Measurements from ENCODE around the gene NINJ2.

NINJ2 gene

GRCh38 chr12:613996-614395 lies 49.2 kb downstream of the NINJ2 start:
- DNase-seq = peak in 1 of 2 donors; percentile 17

DNA sequence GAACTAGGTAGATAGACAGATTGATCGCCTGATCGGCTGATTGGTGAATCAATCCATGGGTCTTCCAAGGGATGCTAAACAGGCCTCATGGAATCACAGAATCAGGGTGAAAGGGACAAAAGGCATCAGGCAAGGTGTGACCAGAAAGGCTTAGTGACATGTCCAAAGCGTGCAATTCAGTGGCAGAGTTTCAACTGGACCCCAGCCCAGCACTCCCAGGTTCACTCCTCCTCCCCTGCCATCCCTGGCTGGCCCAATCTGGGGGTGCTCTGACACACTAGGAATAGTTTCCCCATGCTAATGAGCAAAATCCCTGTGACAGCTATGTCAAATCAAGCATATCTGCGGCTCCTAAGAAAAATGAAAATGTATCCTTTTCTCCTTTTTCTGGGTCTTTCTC lies 50.4 kb downstream of the NINJ2 start:
- DNase-seq = no peak

GRCh38 chr12:612293-612692 lies 51.0 kb downstream of the NINJ2 start:
- DNase-seq = no peak

- DNase-seq = peak; percentile 25 to 78
Measured at GRCh38 chr12:611721-612120, 51.5 kb downstream of the NINJ2 start.

- DNase-seq = no peak
Measured at GRCh38 chr12:608921-609320, 54.3 kb downstream of the NINJ2 start.

DNA sequence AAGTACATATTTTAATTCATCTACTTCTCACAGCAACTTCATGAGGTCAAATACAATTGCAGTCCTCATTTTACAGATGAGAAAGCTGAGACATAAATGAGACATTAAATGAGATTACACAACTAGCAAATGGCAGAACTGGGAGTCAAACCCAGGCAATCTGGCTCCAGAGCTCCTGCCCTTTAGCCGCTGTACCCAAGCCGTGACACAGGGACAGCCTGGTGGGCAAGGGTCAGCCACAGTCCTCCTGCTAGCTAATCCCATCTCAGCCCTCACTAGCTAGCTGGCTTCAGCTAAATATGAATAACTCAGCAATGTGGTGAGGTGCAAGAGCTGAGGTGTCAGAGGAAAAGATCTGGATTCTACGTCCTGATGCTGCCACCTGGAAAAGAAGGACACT lies 54.8 kb downstream of the NINJ2 start:
- DNase-seq = no peak

DNA sequence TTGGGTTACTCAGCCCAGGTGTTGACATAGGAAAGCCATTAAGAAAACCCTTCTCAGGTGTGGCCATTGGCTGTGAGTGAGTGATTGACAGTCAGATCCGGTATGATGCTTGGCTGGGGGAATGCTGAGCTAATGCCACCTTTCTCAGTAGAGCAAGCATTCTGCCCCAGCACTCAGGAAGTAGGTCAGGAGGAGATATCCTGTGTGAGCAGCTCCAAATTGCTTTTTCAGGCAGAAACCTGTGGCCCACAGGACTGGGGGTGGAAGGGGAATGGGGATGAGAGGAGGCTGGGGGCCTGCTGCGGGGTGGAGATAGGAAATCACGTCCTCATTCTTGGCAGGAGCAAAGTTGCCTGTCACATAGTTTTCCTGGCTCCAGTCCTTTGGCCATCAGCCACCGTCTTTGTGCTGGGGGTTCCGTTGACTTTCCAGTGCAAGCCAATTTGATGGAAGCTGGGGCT lies 55.7 kb downstream of the NINJ2 start:
- DNase-seq = no peak

- DNase-seq = no peak
Measured at GRCh38 chr12:604956-605355, 58.3 kb downstream of the NINJ2 start.

- no peak for DNase-seq
Measured at GRCh38 chr12:602700-603068, 60.6 kb downstream of the NINJ2 start.

DNA sequence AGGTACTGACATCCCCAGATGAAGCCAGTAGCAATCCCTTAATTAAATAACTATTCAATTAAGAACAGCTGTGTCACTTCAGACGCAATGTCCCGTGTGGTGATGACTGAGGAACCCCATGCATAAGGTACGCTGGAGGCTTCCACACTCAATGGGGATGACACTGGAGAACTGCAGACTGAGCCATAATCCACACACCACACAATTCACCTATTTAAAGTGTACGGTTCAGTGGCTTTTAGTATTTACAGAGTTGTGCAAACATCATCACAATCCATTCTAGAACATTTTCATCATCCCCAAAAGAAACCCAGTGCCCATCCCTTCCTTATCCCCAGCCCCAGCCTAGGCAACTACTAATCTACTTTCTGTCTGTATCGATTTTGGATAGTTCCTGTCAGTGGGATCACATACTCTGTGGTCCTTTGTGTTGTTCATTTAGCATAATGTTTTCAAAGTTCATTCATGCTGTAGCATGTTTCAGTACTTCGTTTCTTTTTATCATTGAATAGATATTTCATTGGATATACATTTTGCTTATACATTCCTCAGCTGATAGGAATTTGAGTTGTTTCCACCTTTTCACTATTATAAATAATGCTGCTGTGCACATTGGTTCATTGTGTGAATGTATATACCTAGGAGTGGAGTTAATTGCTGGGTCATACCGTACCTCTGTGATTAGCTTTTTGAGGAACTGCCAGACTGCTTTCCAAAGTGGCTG lies 61.1 kb downstream of the NINJ2 start:
- DNase-seq = no peak

- no peak for DNase-seq
Measured at GRCh38 chr12:599756-600155, 63.5 kb downstream of the NINJ2 start.

GRCh38 chr12:597926-598568 lies 65.2 kb downstream of the NINJ2 start:
- no peak for DNase-seq

DNA sequence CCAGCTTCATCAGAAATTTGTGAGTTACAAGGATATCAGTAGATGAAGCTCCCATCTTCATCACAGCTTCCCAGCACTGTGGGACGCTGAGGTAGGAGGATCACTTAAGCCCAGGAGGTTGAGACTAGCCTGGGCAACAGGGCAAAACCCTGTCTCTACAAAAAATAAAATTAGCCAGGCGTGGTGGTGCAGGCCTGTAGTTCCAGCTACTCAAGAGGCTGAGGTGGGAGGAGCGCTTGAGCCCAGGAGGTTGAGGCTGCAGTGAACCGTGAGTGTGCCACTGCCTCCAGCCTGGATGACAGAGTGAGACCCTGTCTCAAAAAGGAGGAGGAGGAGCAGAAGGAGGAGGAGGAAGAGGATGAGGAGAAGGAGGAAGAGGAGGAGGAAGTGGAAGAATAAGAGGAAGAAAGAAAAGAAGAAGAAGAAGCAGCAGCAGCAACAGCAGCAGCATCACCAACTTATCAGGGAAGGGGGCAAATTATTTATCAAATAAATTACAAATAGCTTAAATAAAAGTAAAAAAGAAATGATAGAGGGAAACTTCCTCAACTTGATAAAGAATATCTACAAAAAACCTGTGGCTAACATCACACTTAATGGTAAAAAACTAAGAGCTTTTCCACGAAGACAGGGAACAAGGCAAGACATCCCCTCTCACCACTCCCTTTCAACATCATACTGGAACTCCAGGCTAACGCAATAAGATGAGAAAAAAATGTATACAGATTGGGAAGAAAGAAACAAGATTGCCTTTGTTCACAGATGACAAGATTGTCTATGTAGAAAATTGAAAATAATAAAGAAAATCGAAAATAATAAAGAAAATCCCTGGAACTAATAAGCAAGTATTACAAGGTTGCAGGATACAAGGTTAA lies 69.6 kb downstream of the NINJ2 start:
- peak in 1 of 2 donors; percentile 48 for DNase-seq

GRCh38 chr12:592024-592505 lies 71.2 kb downstream of the NINJ2 start:
- DNase-seq = no peak

GRCh38 chr12:591167-592023 lies 71.8 kb downstream of the NINJ2 start:
- DNase-seq = no peak

- no peak for DNase-seq
Measured at GRCh38 chr12:590206-590750, 73.0 kb downstream of the NINJ2 start.

DNA sequence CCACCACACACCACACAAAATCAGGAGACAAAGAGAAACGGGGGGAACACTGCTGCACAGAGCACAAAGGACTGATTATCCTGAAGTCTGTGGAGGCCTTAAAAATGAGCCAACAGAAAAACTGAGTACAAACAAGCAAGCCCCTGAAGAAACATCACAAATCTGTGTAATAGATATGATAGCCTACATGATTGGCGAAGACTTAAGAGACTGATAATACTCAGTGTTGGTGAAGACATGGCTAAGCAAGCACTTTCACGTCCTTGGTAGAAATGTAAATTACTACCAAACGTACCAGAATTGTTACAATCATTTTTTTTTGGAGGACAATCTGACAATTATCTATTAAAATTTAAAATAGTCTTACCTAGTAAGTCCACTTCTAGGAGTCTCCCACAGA lies 74.6 kb downstream of the NINJ2 start:
- DNase-seq = no peak

DNA sequence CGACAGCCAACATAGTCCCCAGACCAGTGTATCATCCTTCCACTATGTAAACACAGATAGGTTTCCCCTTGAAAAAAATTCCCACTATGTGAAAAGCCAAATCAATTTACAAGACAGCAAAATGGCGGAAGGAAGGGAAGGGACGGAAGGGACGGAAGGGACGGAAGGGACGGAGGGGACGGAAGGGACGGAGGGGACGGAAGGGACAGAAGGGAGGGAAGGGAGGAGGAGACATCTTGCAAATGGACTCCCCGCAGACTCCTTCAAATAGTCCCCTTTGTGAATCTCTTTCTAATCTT lies 75.3 kb downstream of the NINJ2 start:
- DNase-seq = no peak

GRCh38 chr12:587132-588023 lies 75.9 kb downstream of the NINJ2 start:
- DNase-seq = no peak

GRCh38 chr12:586318-587071 lies 76.8 kb downstream of the NINJ2 start:
- peak; percentile 66 to 86 for DNase-seq

All from inflammatory macrophage (primary cell).